SK-N-MC (cell line): ENCODE results near the gene PHC3.

Experiments
- EZH2 ChIP-seq: fragments of 200-600 bp; sonication (generic); IDR thresholded peaks from one replicate; pipeline ENCODE4 v1.6.1; 2017; ENCODE audit warnings: antibody characterized with exemption
- FOXP2 ChIP-seq: optimal IDR thresholded peaks from 2 replicates; pipeline ENCODE3; 2011; ENCODE audit warnings: mild to moderate bottlenecking, moderate library complexity; ENCODE audit not compliant: insufficient read depth; ENCODE audit errors: extremely low read length, control extremely low read depth
- POLR2AphosphoS5 ChIP-seq: IDR thresholded peaks from 2 replicates; pipeline ENCODE4 v1.6.1; 2012; ENCODE audit warnings: mild to moderate bottlenecking, low read depth, low read length, borderline replicate concordance

DNA sequence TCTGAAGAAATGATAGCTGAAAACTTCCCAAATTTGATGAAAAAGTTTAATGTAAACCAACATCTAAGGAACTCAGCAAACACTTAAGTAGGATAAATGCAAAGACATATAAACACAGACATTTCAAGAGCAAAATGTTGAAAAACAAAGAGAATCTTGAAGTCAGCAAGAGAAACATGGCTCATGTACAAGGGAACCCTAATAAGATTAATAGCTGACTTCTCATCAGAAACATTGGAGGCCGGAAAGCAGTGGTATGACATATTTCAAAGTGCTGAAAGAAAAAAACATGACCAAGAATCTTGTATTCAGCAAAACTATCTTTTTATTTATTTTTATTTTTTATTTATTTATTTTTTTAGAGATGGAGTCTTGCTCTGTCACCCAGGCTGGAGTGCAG, 30.1 kb upstream of the PHC3 start:
- no peak for TF ChIP-seq EZH2
- TF ChIP-seq POLR2AphosphoS5 = no peak
- no peak for TF ChIP-seq FOXP2
